Panc1 (cell line): ENCODE results near the gene AEBP1.

Experiments
- CTCF ChIP-seq: fragments of 450-650 bp; IDR thresholded peaks from 2 replicates; pipeline ENCODE4 v1.5.1; 2017; ENCODE audit warnings: mild to moderate bottlenecking
- POLR2AphosphoS5 ChIP-seq: IDR thresholded peaks from 2 replicates; pipeline ENCODE4 v1.6.1; 2012; ENCODE audit warnings: mild to moderate bottlenecking, low read depth, low read length, moderate library complexity

GRCh38 chr7:44144968-44145478 lies 40.9 kb downstream of the AEBP1 start:
- TF ChIP-seq CTCF = no peak
- TF ChIP-seq POLR2AphosphoS5 = no peak
